Osteoblast (primary cell): ENCODE results near the gene EDIL3. TPM values are rescaled to one million over a fixed set of nuclear protein-coding genes. Genes with fewer than 3 reads are reported as not detected.

Source experiments
- DNase-seq: peaks from one replicate; pipeline ENCODE4 v3.0.0; 2011; ENCODE audit warnings: low spot score, mixed read lengths; ENCODE audit not compliant: insufficient read length; ENCODE audit errors: missing footprints
- H2AFZ ChIP-seq: 2 replicates; pipeline ENCODE4 v1.6.0; 2011; ENCODE audit warnings: mild to moderate bottlenecking, low read length
- H3K27ac ChIP-seq: 2 replicates; pipeline ENCODE4 v1.5.1; 2011; ENCODE audit warnings: mild to moderate bottlenecking, low read depth, low read length, moderate library complexity
- H3K27me3 ChIP-seq: 2 replicates; pipeline ENCODE4 v1.6.0; 2012; ENCODE audit warnings: mild to moderate bottlenecking, control low read depth, inconsistent platforms, low read length, moderate library complexity; ENCODE audit not compliant: insufficient read depth
- H3K36me3 ChIP-seq: 2 replicates; pipeline ENCODE4 v1.5.1; 2011; ENCODE audit warnings: mild to moderate bottlenecking, low read length, control low read depth, moderate library complexity; ENCODE audit not compliant: insufficient read depth
- H3K4me1 ChIP-seq: 2 replicates; pipeline ENCODE4 v1.5.1; 2011; ENCODE audit warnings: mild to moderate bottlenecking, low read length, control low read depth, moderate library complexity; ENCODE audit not compliant: insufficient read depth
- H3K4me2 ChIP-seq: 2 replicates; pipeline ENCODE4 v1.6.0; 2011; ENCODE audit warnings: mild to moderate bottlenecking, low read length; ENCODE audit not compliant: insufficient read depth
- H3K4me3 ChIP-seq: fragments of 200-600 bp; sonication (generic); 3 replicates; pipeline ENCODE4 v1.5.1; 2012; ENCODE audit warnings: mild to moderate bottlenecking, low read length, inconsistent platforms; ENCODE audit not compliant: insufficient read depth
- H3K79me2 ChIP-seq: 2 replicates; pipeline ENCODE4 v1.6.0; 2012; ENCODE audit warnings: mild to moderate bottlenecking, low read length, control low read depth, inconsistent platforms; ENCODE audit not compliant: insufficient read depth
- H3K9me3 ChIP-seq: 2 replicates; pipeline ENCODE4 v1.5.1; 2011; ENCODE audit warnings: low read depth, low read length, control low read depth
- H4K20me1 ChIP-seq: 2 replicates; pipeline ENCODE4 v1.6.0; 2012; ENCODE audit warnings: mild to moderate bottlenecking, low read length, control low read depth; ENCODE audit not compliant: insufficient read depth
- CTCF ChIP-seq: IDR thresholded peaks from 2 replicates; pipeline ENCODE4 v1.5.1; 2011; ENCODE audit warnings: mild to moderate bottlenecking, low read depth, low read length, moderate library complexity; ENCODE audit errors: extremely low read depth
- total RNA-seq: library from RNA; depleted of rRNA; stranded (reverse); fragments of >200 nt; gene quantifications from 2 replicates; pipeline ENCODE4 v1.2.3, GENCODE V29; 2012

EDIL3 gene
- total RNA-seq, 1 donor = 366 TPM

- Histone ChIP-seq H3K27me3 (no peaks in the 10 kb centered on the region), H3K36me3 (no peaks in the 10 kb centered on the region), H3K9me3 (no peaks in the 10 kb centered on the region), H3K79me2 (no peaks in the 10 kb centered on the region), H3K4me2 (no peak overlapping the region), H3K4me1 (peaks cover 10% of the 10 kb centered on the region), H4K20me1 (no peaks in the 10 kb centered on the region), H3K4me3 (no peak overlapping the region), H2AFZ (no peak overlapping the region), H3K27ac (no peak overlapping the region)
- TF ChIP-seq CTCF = no peak
- no peak for DNase-seq
Observed at GRCh38 chr5:84430079-84430478, 45.4 kb upstream of the EDIL3 start.

- no peaks in the 10 kb centered on the region for H3K27me3 ChIP-seq
- no peak for TF ChIP-seq CTCF
- no peaks in the 10 kb centered on the region for H3K36me3 ChIP-seq
- H3K27ac ChIP-seq = no peak overlapping the region
- no peaks in the 10 kb centered on the region for H3K79me2 ChIP-seq
- no peak overlapping the region for H2AFZ ChIP-seq
- H3K4me1 ChIP-seq = no peaks in the 10 kb centered on the region
- H3K9me3 ChIP-seq = no peaks in the 10 kb centered on the region
- H3K4me3 ChIP-seq = no peak overlapping the region
- no peak for DNase-seq
- no peak overlapping the region for H3K4me2 ChIP-seq
- H4K20me1 ChIP-seq = no peaks in the 10 kb centered on the region
Observed at GRCh38 chr5:84425365-84425881, 40.7 kb upstream of the EDIL3 start.

GRCh38 chr5:84419742-84420141, 35.1 kb upstream of the EDIL3 start:
- Histone ChIP-seq H3K4me2 (no peak overlapping the region), H3K27me3 (no peaks in the 10 kb centered on the region), H2AFZ (no peak overlapping the region), H4K20me1 (no peaks in the 10 kb centered on the region), H3K79me2 (no peaks in the 10 kb centered on the region), H3K4me1 (no peaks in the 10 kb centered on the region), H3K4me3 (no peak overlapping the region), H3K36me3 (no peaks in the 10 kb centered on the region), H3K27ac (no peak overlapping the region), H3K9me3 (no peaks in the 10 kb centered on the region)
- TF ChIP-seq CTCF = no peak
- no peak for DNase-seq

GRCh38 chr5:84411832-84412605, 27.3 kb upstream of the EDIL3 start:
- H4K20me1 ChIP-seq = no peaks in the 10 kb centered on the region
- H2AFZ ChIP-seq = no peak overlapping the region
- no peaks in the 10 kb centered on the region for H3K9me3 ChIP-seq
- DNase-seq = no peak
- no peaks in the 10 kb centered on the region for H3K79me2 ChIP-seq
- H3K27ac ChIP-seq = no peak overlapping the region
- no peaks in the 10 kb centered on the region for H3K27me3 ChIP-seq
- H3K4me2 ChIP-seq = no peak overlapping the region
- no peak for TF ChIP-seq CTCF
- H3K4me1 ChIP-seq = peaks cover 4% of the 10 kb centered on the region
- no peaks in the 10 kb centered on the region for H3K36me3 ChIP-seq
- H3K4me3 ChIP-seq = no peak overlapping the region
